Naive thymus-derived CD8-positive, alpha-beta T cell (primary cell): ENCODE measurements around the gene AOPEP. TPM values are rescaled to one million over a fixed set of nuclear protein-coding genes. Genes with fewer than 3 reads are reported as not detected.

Experiments
- ATAC-seq, 2 donors: fragments of 150-1000 bp; cut with Tn5 transposase in 1 of 2; sonication (Bioruptor Pico), chemical (Tn5 transposase) in 1 of 2; 1 replicate in 1 of 2; 2 replicates in 1 of 2; pipeline ENCODE4 v1.10.0; 2021; ENCODE audit warnings: mild to moderate bottlenecking in 2 of 2, moderate library complexity in 2 of 2
- POLR2A ChIA-PET: fragments of 350-600 bp; sonication (Branson Sonifier 250); formaldehyde crosslinking; loops from one replicate; lab custom pipeline; 2021; ENCODE audit warnings: antibody characterized with exemption; lab: Charles Lee
- DNase-seq, 10 donors: peaks; one replicate each; pipeline versions ENCODE4 v3.0.0 to v3.0.0-alpha.2; 2020 to 2022
- H3K27ac Mint-ChIP-seq, 10 donors: one replicate each; pipeline ENCODE4 v1.8.0; 2020 to 2022; ENCODE audit warnings: mild to moderate bottlenecking in 10 of 10, mixed read lengths in 10 of 10, moderate library complexity in 4 of 10, inconsistent platforms in 1 of 10
- H3K27me3 Mint-ChIP-seq, 5 donors: one replicate each; pipeline ENCODE4 v1.8.0; 2021 to 2022; ENCODE audit warnings: mixed read lengths in 5 of 5
- H3K36me3 Mint-ChIP-seq, 3 donors: one replicate each; pipeline ENCODE4 v1.8.0; 2020 to 2022; ENCODE audit warnings: mixed read lengths in 3 of 3, mild to moderate bottlenecking in 2 of 3, inconsistent platforms in 1 of 3
- H3K4me1 Mint-ChIP-seq, 4 donors: one replicate each; pipeline ENCODE4 v1.8.0; 2021 to 2022; ENCODE audit warnings: mixed read lengths in 4 of 4
- H3K4me3 Mint-ChIP-seq, 10 donors: one replicate each; pipeline ENCODE4 v1.8.0; 2020 to 2022; ENCODE audit warnings: mild to moderate bottlenecking in 10 of 10, mixed read lengths in 10 of 10, moderate library complexity in 6 of 10, inconsistent platforms in 1 of 10
- H3K9me3 Mint-ChIP-seq, 9 donors: one replicate each; pipeline ENCODE4 v1.8.0; 2020 to 2022; ENCODE audit warnings: mixed read lengths in 9 of 9, mild to moderate bottlenecking in 3 of 9, inconsistent platforms in 1 of 9, moderate library complexity in 1 of 9
- polyA plus RNA-seq, 3 donors: library from polyadenylated mRNA; unstranded; fragments of 300-500 nt; fragmentation: Illumina TruSeq; gene quantifications; one replicate each; pipeline ENCODE4 v1.2.3, GENCODE V29; 2021
- total RNA-seq, 8 experiments: library from RNA in 2 of 8; stranded (reverse) in 2 of 8; gene quantifications; one replicate each; pipeline ENCODE4 v1.2.3 and lab custom pipeline; 2021 to 2026

The AOPEP gene
- total and polyA plus RNA-seq, 5 experiments from 2014 or later: 4.3 to 10.8 (median 7.4) TPM

DNA sequence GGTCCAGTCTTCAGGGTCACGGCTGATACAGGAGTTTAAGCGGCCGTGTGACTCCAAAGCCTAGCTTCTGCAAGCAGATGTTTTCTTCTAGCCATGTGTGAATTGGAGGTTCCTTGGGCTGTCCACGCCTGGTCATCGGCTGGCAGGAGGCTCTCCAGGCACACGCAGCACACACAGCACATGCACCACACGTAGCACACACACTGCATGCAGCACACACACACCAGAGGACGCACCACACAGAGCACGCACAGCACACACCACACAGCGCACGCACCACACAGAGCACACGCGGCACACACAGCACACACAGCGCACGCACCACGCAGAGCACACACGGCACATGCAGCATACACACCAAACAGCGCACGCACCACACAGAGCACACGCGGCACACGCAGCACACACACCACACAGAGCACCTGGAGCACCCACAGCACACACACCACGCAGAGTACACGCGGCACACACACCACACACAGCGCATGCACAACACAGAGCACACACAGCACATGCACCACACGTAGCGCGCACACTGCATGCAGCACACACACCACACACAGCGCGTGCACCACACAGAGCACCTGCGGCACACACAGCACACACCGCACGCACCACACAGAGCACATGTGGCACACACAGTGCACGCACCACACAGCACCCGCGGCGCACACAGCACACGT is 356.7 kb downstream of the AOPEP start:
- no peak overlapping the region for H3K4me3 Mint-ChIP-seq
- DNase-seq (no peak), ATAC-seq (no peak)
- peaks cover 0 to 31% (median 5%) of the 10 kb centered on the region in 3 donors for H3K36me3 Mint-ChIP-seq
- no peaks in the 10 kb centered on the region for H3K9me3 Mint-ChIP-seq
- no peaks in the 10 kb centered on the region for H3K4me1 Mint-ChIP-seq
- no peaks in the 10 kb centered on the region for H3K27me3 Mint-ChIP-seq
- no peak overlapping the region for H3K27ac Mint-ChIP-seq
- POLR2A ChIA-PET: no interaction called here

DNA sequence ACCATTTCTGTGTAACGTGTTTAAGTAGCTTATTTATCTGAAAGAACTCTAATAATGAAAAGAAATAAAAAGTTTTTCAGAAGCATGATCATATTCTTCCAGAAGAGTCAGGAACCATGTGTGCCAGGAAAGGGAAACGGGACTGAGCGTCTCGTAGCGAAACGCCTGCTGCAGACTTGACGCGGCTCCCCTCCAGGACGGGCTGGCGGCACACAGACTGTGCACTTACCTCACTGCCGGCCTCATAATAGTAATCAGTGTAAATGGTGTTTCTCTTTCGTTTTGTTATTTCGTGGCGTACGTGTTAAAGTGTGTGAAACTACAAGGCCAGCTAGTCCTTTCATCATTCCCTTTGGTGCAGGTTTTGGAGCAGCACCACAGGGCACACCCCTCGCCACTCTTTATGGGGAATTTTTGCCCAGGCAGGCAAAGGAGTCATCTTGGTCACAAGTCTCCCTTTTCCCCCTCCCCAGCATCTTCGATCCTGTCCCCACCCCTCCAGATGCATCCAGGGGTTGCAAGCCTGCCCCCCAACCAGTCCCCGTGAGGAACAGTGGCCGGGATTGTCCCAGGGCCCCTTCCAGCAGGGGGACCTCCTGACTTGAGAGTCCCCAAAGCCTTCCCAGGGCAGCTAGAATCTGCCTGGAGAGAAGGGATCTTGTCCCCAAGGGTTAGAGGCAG is 357.9 kb downstream of the AOPEP start:
- Mint-ChIP-seq H3K27ac (no peak overlapping the region), H3K9me3 (no peaks in the 10 kb centered on the region)
- DNase-seq: no peak

DNA sequence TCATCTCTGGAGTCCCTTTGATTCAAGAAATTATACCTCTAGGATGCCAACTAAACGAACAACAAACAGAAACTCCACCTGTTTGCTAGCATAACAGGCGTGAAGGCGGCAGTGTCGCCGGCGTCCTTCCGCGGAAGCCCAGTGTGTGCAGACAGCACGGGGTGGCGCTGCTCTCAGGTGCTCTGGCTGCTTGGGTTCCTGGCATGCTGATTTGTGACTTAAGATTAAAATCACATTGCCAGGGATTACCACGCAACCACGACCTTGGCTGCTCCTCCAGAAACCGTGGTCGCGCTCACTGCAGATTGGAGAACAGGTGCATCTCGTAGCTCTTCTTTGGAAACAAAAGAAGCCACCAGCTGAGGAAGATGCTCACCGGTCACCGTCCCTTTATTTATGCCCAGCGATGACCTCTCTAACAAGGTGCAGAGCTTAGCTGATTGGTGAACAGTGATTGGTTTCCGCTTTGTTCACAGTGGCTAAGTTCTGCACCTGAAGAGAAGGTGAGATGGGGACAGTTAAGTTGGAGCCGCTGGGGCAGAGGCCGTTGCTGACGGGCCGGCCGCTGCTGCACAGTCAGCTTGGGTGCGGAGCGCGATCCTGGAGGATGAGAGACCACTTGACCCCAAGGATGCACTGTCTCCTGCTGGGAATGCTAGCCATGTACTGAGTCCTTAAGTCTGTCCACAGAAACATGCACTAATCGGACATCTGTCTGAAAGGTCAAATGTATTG is 358.7 kb downstream of the AOPEP start:
- H3K27ac Mint-ChIP-seq: peak overlapping the region in 1 of 10 donors; percentile 43
- H3K4me3 Mint-ChIP-seq: no peak overlapping the region
- no peaks in the 10 kb centered on the region for H3K9me3 Mint-ChIP-seq
- ATAC-seq (no peak), DNase-seq (peak in 1 of 10 donors; percentile 28)
- peaks cover 0 to 3% (median under 1%) of the 10 kb centered on the region in 4 donors for H3K4me1 Mint-ChIP-seq
- peaks cover 0 to 31% (median 5%) of the 10 kb centered on the region in 3 donors for H3K36me3 Mint-ChIP-seq
- H3K27me3 Mint-ChIP-seq: no peaks in the 10 kb centered on the region
- POLR2A ChIA-PET: no interaction called here

More for the DNA sequence above, 357.9 kb downstream of the AOPEP start:
- POLR2A ChIA-PET: no interaction called here
- ATAC-seq: no peak
- peaks cover 0 to 31% (median 5%) of the 10 kb centered on the region in 3 donors for H3K36me3 Mint-ChIP-seq
- H3K27me3 Mint-ChIP-seq: no peaks in the 10 kb centered on the region
- H3K4me3 Mint-ChIP-seq: no peak overlapping the region
- H3K4me1 Mint-ChIP-seq: peaks cover 0 to 3% (median 0%) of the 10 kb centered on the region in 4 donors

DNA sequence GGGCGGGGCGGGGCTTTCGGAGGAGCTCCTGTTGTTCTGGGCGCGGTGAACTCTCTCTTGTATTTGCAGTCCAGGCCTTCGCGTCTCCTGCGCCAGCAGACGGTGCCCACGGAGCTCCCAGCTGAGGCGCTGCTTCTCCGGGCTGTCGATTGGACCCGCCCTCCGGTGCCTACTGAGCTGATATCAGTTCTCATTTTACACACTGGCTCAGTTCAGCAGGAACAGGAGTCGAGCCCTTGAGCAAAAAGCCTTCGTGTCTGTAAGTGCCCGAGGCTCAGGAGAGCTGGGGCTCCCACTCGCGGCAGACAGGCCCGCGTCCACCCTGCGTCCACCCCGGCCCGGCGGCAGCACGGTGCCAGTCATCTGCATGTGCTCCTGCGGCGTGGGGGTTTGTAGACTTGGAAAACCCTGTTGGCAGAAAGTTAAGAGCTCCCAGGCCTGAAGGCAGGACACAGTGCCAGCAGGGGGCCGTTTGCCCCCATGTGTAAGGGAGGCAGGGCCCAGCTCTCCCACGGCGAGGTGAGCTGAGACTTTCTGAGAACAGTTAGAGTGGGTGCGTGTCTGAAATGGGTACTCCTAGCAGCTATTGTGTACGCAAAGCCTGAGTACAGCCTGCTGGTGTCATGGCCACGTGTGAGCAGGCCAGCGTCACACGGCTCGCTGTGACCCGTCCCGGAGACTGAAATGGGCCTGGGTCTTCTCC is 359.5 kb downstream of the AOPEP start:
- POLR2A ChIA-PET: no interaction called here
- Mint-ChIP-seq H3K4me1 (peaks cover 0 to 3% (median under 1%) of the 10 kb centered on the region in 4 donors), H3K36me3 (peaks cover 0 to 30% (median 5%) of the 10 kb centered on the region in 3 donors), H3K9me3 (no peaks in the 10 kb centered on the region), H3K4me3 (no peak overlapping the region), H3K27ac (no peak overlapping the region), H3K27me3 (no peaks in the 10 kb centered on the region)
- ATAC-seq (no peak), DNase-seq (peak in 1 of 10 donors; percentile 38)

DNA sequence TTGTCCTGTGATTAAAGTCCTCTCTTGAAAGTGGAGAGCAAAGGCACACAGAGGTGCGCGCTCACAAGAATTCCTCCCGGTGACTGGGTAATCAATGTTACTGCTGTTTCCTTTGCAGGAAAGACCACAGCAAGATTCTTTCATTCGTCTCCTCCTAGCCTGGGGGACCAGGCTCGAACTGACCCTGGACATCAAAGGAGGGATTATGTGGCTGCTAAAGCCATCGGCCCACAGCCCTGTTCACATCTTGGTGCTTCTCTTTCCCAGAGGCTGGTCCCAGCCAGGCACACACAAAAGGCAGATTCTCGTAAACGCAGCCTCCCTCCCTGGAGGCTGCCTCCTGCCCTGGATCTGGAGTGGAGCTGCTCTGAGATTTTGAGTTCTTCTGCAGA is 360.1 kb downstream of the AOPEP start:
- DNase-seq: peak in 1 of 10 donors; percentile 28
- H3K9me3 Mint-ChIP-seq: no peaks in the 10 kb centered on the region
- ATAC-seq: no peak
- peaks cover 0 to 24% (median 2%) of the 10 kb centered on the region in 3 donors for H3K36me3 Mint-ChIP-seq
- H3K27ac Mint-ChIP-seq: no peak overlapping the region
- peaks cover 2 to 7% (median 4%) of the 10 kb centered on the region in 4 donors for H3K4me1 Mint-ChIP-seq
- POLR2A ChIA-PET: no interaction called here
- H3K4me3 Mint-ChIP-seq: no peak overlapping the region
- H3K27me3 Mint-ChIP-seq: no peaks in the 10 kb centered on the region

DNA sequence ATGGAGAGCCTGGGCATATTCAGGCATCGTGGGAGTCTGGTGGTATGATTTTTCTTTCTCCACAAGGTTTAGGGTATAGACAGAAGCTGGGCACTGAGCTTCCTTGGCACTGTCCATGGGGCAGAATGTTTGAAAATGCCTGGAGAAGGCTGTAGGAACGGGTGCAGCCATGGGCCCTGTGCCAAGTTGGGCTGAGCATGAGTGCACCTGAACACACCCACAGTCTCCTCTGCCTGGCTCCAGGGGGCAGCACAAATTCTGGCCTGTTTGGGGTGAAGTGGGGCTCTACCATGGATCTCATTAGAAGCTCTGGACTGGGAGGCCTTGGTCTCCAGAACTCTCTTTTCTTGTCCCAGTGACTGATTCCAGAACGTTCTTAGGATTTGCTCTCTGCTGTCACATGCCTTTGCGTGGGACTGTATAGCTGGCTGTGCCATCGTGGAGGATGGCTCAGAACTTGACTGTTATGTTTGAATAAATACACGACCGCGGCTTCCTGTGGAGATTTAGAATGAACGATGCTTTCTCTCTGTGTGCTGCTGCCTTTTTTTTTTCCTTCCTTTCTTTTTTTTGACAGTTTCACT is 361.3 kb downstream of the AOPEP start:
- POLR2A ChIA-PET: no interaction called here
- Mint-ChIP-seq H3K4me3 (no peak overlapping the region), H3K4me1 (peaks cover 9 to 17% (median 14%) of the 10 kb centered on the region in 4 donors), H3K27me3 (no peaks in the 10 kb centered on the region), H3K27ac (no peak overlapping the region), H3K36me3 (peaks cover 0 to 18% (median 2%) of the 10 kb centered on the region in 3 donors), H3K9me3 (no peaks in the 10 kb centered on the region)
- peak in 1 of 10 donors; percentile 54 for DNase-seq
- no peak for ATAC-seq

DNA sequence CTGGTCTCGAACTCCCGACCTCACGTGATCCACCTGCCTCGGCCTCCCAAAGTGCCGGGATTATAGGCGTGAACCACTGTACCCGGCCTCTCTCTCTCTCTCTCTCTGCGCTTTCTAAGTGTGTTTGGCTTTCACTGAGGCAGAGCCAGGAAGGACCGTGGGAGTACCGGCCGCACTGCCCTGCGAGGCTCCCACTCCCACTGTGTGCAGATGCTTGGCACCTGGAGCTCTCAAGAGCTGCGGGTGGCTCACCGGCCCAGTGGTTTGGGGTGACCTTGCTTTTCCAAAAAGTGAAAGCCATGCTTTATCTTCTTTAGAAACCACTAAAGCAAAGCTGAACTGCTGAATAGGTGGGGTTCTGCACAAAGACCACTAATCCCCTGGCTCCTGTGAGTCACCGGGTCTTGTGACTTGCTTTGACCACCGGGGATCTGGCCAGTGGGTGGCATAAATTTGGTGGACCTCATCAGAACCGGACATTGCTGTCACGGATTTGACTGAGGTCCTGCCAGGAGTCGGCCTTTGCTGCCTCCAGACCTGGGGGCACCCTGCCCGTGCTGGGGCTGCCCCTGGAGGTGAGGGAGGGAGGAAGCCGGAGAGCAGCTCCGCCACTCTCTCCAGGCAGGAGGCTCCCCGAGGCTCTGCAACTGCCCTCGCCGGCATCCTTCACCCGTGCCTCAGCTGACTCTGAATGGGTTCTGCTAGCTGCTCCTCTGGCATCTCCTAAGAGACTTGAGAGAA is 362.1 kb downstream of the AOPEP start:
- no peaks in the 10 kb centered on the region for H3K27me3 Mint-ChIP-seq
- DNase-seq: peak in 1 of 10 donors; percentile 38
- no peak overlapping the region for H3K4me3 Mint-ChIP-seq
- no peaks in the 10 kb centered on the region for H3K9me3 Mint-ChIP-seq
- no peak for ATAC-seq
- POLR2A ChIA-PET: no interaction called here
- H3K27ac Mint-ChIP-seq: no peak overlapping the region
- peaks cover 12 to 21% (median 19%) of the 10 kb centered on the region in 4 donors for H3K4me1 Mint-ChIP-seq
- peaks cover 0 to 17% (median 2%) of the 10 kb centered on the region in 3 donors for H3K36me3 Mint-ChIP-seq

DNA sequence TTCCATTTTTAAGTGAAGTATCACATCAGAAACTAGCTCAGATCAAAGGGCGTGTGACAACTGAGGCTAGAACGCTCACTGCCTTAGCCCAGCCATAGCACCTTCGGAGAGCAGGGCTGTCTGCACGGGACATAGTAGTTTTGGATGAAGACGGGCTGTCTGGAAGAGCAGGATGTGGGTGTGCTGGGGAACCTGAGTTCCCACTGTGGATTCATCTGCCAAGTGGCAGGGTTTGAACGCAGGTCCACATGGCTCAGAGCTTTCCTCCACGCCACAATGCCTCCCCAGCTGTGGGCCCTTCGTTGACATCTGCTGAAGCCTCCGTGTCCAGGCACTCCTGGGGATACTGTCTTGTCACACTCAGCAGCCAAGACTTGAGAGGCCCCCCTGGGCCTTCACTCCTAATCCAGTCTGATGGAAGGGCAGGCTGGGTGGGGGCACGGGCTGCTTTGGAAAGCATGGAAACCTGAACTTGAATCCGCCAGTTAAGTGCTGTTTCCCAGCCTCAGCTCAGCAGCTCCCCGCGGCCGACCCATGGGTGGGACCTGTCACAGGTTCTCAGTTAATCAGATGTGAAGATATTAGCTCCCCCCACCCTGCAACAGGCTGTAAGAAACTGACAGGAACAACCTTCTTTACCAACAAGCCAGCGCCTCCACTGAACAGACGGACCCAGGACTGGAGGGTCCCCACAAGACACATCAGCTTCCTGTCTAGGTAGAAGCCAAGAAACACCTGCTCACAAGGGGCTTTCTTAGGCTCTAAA is 362.9 kb downstream of the AOPEP start:
- H3K27ac Mint-ChIP-seq: no peak overlapping the region
- H3K36me3 Mint-ChIP-seq: peaks cover 0 to 12% (median 2%) of the 10 kb centered on the region in 3 donors
- no peaks in the 10 kb centered on the region for H3K27me3 Mint-ChIP-seq
- H3K9me3 Mint-ChIP-seq: no peaks in the 10 kb centered on the region
- peaks cover 17 to 28% (median 19%) of the 10 kb centered on the region in 4 donors for H3K4me1 Mint-ChIP-seq
- H3K4me3 Mint-ChIP-seq: peak overlapping the region in 1 of 10 donors; percentile 34
- POLR2A ChIA-PET: no interaction called here
- DNase-seq (peak in 1 of 10 donors; percentile 48), ATAC-seq (no peak)

DNA sequence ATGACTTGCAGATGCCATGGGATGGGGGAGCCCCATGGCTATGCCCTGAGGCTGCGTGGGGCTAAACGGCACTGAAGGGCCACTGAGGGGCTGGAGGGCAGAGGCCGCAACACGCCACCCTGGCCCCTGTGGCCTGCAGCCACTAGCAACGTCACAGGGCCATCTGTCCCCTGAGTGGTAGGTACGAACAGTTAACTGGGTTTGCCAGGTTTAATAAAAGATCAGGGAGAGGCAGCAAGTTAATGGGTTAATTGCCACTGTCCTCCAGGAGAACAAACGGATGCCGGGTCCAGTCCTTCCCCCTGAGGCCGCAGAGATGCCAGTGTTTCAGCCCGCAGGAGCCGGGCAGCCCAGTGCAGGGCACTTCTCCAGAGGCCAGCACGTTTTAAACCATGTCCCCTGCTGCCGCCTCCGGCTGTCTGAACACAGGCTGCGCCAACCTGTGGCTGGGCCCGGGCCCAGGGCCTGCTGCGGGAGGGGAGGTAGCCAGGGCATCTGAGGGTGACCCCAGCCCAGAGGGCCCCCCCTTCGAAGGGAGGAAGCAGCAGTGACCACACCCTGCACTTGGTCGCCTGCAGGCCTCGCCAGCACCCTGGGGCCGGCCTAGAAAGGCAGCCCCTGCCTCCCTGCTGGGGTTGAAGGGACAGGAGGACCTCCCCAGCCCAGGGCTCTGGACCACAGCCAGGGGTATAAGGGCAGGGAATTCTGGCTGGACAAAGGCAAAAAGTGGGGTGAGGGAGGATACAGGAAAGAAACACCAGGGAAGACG is 363.7 kb downstream of the AOPEP start:
- no peak overlapping the region for H3K4me3 Mint-ChIP-seq
- H3K9me3 Mint-ChIP-seq: no peaks in the 10 kb centered on the region
- no peaks in the 10 kb centered on the region for H3K27me3 Mint-ChIP-seq
- no peak overlapping the region for H3K27ac Mint-ChIP-seq
- peaks cover 0 to 12% (median 2%) of the 10 kb centered on the region in 3 donors for H3K36me3 Mint-ChIP-seq
- peaks cover 17 to 29% (median 21%) of the 10 kb centered on the region in 4 donors for H3K4me1 Mint-ChIP-seq
- peak in 1 of 10 donors; percentile 54 for DNase-seq
- no peak for ATAC-seq
- POLR2A ChIA-PET: no interaction called here

DNA sequence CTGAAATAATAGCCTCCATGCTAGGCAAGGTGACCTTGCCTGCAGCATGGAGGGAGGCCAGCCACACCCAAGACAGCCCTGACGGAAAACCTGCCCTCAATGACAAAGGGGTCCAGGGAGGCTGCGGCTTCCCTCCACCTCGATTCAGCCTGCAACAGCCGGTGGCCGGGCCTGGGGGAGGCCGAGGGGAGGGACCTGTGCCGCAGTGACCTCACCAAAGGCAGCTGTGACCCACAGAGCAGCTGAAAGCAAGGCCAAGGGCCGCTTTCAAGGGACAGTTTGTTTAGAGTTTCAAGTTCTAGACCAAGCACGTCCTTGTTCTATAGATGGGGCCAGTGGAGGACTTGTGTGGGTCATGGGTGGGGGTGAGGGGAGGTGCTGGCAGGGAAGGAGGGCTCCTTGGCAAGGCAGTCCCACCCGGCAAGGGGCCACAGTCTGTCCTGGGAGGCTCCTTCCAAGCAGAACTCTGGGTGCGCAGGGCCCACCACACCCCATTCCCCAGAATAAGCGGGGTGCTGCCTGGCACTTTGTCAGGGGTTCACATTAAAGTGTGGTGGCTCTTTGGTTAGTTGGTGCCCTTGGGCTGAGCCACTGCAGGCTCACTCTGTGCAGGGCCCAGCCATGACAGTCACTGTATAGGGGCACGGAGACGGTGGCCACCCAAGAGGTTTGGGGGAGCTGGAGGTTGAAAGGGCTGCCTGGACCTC is 364.5 kb downstream of the AOPEP start:
- Mint-ChIP-seq H3K9me3 (no peaks in the 10 kb centered on the region), H3K4me1 (peaks cover 17 to 31% (median 21%) of the 10 kb centered on the region in 4 donors), H3K27me3 (no peaks in the 10 kb centered on the region), H3K36me3 (peaks cover 0 to 5% (median 2%) of the 10 kb centered on the region in 3 donors), H3K4me3 (peak overlapping the region in 1 of 10 donors; percentile 6), H3K27ac (peak overlapping the region in 2 of 10 donors; percentile 24 to 64)
- no peak for ATAC-seq
- DNase-seq: peak in 1 of 10 donors; percentile 30
- POLR2A ChIA-PET: no interaction called here
